Fibroblast of skin of back (primary cell): ENCODE data around the gene OPRL1.

Source experiments
- DNase-seq: peaks from one replicate; pipeline ENCODE4 v3.0.0-alpha.2; 2013

OPRL1 gene

GRCh38 chr20:64072498-64073063, 7.3 kb upstream of the OPRL1 start:
- no peak for DNase-seq

GRCh38 chr20:64073476-64074183, 6.3 kb upstream of the OPRL1 start:
- no peak for DNase-seq

GRCh38 chr20:64074184-64074789, 5.6 kb upstream of the OPRL1 start:
- no peak for DNase-seq

GRCh38 chr20:64074963-64075362, 4.9 kb upstream of the OPRL1 start:
- no peak for DNase-seq

GRCh38 chr20:64075556-64075955, 4.3 kb upstream of the OPRL1 start:
- no peak for DNase-seq

GRCh38 chr20:64076061-64076997, 3.6 kb upstream of the OPRL1 start:
- no peak for DNase-seq

- DNase-seq: no peak
These were observed 2.8 kb upstream of the OPRL1 start for GRCh38 chr20:64077094-64077493.

GRCh38 chr20:64077541-64077875, 2.4 kb upstream of the OPRL1 start:
- no peak for DNase-seq

- DNase-seq: no peak
These were observed 1.9 kb upstream of the OPRL1 start for GRCh38 chr20:64077876-64078551.

GRCh38 chr20:64078934-64079272, 979 bp upstream of the OPRL1 start:
- DNase-seq: no peak

GRCh38 chr20:64079273-64080012, 439 bp upstream of the OPRL1 start, which contains the start of gene RGS19:
Gene RGS19, minus strand, starts transcription at chr20:64079518. Its CDS starts 2,632 bp downstream, at chr20:64076886.
- DNase-seq: peak; percentile 76

- no peak for DNase-seq
These were observed 1.1 kb downstream of the OPRL1 start for GRCh38 chr20:64080813-64081623.

GRCh38 chr20:64081624-64081964, 1.7 kb downstream of the OPRL1 start:
- no peak for DNase-seq

- no peak for DNase-seq
These were observed 2.3 kb downstream of the OPRL1 start for GRCh38 chr20:64082126-64082731.

GRCh38 chr20:64082820-64083377, 3.0 kb downstream of the OPRL1 start:
- no peak for DNase-seq

- DNase-seq: peak; percentile 73
These were observed 3.5 kb downstream of the OPRL1 start for GRCh38 chr20:64083378-64083803.

- no peak for DNase-seq
These were observed 4.2 kb downstream of the OPRL1 start, which contains the start of gene LKAAEAR1 for GRCh38 chr20:64083804-64084684. Gene LKAAEAR1, minus strand, starts transcription at chr20:64084398. Its CDS starts 179 bp downstream, at chr20:64084219.

GRCh38 chr20:64084685-64085152, 4.8 kb downstream of the OPRL1 start:
- no peak for DNase-seq

- no peak for DNase-seq
These were observed 6.9 kb downstream of the OPRL1 start for GRCh38 chr20:64086801-64087200.
